SW480 (cell line): Measurements from ENCODE around the gene MORF4L1.
"Not testable (repeated sequence)": the region's sequence is repeated elsewhere in the genome, so short reads cannot be mapped to it uniquely, and the experiment has no call there.

Source experiments
- DNase-seq: peaks from one replicate; pipeline ENCODE4 v3.0.0-alpha.2; 2016; ENCODE audit warnings: low spot score

MORF4L1 gene

GRCh38 chr15:78859971-78860719 is 12.5 kb upstream of the MORF4L1 start:
- DNase-seq, result peak; percentile 88

DNA sequence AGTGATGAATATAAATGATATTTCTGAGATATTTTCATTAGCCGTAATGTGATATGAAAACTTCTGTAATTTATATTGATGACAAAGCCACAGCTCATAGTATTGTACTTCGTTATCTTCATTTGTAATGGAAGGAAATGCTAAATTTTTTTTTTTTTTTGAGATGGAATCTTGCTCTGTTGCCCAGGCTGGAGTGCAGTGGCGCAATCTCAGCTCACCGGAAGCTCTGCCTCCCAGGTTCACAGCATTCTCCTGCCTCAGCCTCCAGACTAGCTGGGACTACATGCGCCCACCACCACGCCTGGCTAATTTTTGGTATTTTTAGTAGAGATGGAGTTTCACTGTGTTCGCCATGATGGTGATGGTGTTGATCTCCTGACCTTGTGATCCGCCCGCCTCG is 7.1 kb upstream of the MORF4L1 start:
- DNase-seq, result not testable (repeated sequence)

DNA sequence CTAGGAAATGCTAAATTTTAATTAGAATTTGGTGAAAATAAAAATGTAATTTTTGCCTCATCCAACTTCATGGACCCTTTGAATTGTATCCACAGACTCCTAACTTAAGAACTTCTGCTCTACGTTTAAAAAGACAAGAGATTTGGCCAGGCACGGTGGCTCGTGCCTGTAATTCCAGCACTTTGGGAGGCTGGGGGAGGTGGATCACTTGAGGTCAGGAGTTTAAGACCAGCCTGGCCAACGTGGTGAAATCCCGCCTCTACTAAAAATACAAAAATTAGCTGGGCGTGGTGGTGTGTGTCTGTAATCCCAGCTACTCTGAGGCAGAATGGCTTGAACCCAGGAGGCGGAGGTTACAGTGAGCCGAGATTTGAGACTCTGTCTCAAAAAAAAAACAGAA is 6.7 kb upstream of the MORF4L1 start:
- not testable (repeated sequence) for DNase-seq

DNA sequence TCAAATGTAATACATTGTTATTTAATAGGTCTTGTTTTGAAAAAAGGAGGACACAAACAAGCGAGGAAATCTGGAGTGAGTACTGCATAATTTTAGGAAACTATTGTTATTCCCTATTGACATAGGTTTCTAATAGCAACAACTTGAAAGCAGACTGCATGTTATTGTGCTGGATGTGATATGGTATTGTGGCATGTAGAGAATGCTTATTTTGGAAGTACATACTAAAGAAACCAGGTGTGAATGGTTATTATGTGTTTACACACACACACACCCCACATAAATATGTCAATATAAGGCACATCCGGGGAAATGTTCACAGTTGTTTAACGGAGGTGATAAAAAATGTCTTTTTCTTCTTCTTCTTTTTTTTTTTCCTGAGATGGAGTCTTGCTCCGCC is 5.9 kb upstream of the MORF4L1 start:
- DNase-seq, result no peak

GRCh38 chr15:78868366-78868765 is 4.3 kb upstream of the MORF4L1 start:
- DNase-seq, result no peak

DNA sequence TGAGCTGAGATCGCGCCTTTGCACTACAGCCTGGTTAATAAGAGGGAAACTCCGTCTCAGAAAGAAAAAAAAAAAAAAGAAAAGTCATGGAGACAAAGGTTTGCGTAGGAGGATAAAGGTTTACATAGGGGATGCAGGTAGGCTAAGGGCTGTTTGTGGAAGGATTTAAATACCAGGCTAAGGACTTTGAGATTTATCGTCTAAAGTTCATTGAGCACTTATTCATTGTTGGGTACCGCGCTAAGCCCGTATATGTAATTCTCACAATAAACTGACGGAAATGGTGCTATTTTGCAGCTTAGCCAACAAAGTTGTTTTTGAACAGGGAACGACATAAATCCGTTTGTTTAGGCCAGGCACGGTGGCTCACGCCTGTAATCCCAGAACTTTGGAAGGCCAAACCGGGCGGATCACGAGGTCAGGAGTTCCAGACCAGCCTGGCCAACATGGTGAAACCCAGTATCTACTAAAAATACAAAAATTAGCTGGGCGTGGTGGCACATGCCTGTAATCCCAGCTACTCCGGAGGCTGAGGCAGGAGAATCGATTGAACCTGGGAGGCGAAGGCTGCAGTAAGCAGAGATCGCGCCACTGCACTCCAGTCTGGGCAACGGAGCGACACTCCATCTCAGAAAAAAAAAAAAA is 1.1 kb upstream of the MORF4L1 start:
- not testable (repeated sequence) for DNase-seq

- DNase-seq, result peak; percentile 90
Observed at GRCh38 chr15:78872972-78873792, 492 bp downstream of the MORF4L1 start.

DNA sequence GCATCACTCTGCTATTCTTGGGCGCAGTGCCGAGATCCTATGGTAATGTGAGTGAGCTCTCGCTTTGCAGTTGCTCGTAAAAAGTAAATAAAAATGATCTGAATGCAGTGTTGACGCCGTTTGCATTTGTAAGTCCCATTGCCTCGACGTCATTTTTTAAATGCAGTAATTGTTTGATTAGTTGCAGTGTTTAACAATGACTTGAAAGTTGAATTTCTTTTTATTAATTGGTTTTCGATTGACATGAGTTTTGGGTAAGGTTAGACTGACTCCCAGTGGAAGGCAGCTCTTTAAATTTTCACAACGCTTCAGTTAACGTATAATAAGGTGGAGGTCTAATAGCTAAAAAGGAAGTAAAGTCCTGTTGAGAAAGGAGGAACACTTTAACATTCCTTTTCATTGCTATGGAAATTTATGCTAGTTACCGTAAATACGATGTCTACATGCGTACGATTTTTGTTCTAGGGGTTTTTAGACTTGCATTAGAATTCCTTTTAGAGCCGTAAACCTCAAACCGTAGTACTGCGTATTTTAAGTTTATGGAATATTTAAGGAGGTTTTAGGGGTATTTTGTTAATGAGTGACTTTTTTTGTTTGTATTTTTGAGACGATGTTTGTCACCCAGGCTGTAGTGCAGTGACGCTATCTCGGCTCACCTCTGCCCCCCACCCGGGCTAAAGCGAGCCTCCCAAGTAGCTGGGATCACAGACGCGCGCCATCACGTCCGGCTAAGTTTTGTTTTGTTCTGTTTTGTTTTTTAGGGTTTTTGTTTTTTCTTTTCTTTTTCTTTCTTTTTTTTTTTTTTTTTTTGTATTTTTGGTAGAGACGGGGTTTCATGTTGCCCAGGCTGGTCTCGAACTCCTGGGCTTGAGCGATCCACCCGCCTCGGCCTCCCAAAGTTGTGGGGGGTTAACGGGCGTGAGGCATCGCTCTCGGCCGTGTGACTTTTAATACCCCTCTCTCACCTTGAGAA is 1.4 kb downstream of the MORF4L1 start:
- DNase-seq, result peak; percentile 43

- DNase-seq, result no peak
Observed at GRCh38 chr15:78875107-78875914, 2.6 kb downstream of the MORF4L1 start.

- DNase-seq, result not testable (repeated sequence)
Observed at GRCh38 chr15:78876954-78877353, 4.3 kb downstream of the MORF4L1 start.

GRCh38 chr15:78878356-78878755 is 5.7 kb downstream of the MORF4L1 start:
- no peak for DNase-seq

DNA sequence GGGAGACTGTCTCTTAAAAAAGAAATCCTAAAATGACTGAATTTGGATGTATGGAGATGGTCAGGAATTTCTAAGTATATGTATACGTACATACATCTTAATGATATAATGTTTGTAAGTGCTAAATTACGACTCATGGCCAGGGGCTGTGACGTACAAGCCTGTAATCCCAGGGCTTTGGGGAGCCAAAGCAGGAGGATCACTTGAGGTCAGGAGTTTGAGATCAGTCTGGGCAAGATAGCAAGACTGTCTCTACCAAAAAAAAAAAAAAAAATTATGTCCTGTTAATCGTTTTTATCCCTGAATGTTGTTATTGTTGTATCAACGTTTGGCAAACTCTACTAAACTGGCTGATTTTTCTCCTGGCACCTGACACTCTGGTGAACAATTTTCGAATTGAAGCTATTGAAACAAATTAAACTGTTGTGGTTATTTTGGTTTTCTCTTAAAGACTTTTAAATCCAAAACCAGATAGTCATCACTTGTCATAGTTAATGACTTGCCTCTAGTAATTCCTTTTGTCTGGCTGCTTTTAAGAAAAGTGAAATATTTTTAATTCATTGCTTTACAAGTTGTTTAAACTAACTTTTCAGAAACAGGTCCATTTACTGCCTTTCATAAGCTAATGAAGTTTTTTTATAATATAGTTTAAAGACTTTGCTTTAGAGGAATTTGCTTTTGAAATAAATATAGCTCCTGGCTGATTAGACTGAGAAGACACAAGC is 7.0 kb downstream of the MORF4L1 start:
- no peak for DNase-seq

DNA sequence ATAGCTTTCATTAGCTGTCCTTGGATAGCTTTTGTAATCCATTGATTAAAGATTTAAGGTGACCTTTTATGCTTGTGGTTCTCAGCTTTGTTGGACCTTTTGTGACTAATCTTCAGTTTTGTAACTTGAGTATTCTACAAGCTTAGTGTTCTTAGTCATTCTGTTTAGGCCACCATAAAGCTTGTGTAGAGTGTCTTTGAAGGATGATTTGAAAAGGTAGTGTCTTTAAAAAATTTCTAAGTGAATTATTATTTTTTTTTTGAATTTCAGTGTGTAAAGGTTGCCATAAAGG is 7.5 kb downstream of the MORF4L1 start:
- no peak for DNase-seq

GRCh38 chr15:78880813-78881212 is 8.1 kb downstream of the MORF4L1 start:
- no peak for DNase-seq

DNA sequence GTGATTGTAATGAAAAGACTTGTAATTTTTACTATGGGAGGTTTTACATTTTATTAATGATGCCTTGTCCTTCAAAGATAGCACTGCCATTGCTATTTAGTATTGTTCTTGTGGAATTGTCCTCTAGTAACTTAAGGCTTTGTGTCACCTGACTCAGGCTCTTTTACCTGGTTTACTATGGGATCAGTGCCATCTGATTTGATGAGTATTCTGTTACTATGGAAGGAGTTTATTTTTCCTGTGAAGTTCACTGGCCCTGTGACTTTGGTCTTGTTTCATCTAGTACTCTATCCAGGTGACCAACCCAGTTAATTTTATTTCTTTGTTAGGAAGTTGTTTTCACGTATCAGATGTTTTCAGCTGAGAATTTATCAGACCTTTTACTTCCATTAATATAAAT is 9.0 kb downstream of the MORF4L1 start:
- no peak for DNase-seq

GRCh38 chr15:78889000-78889399 is 16.3 kb downstream of the MORF4L1 start:
- no peak for DNase-seq

DNA sequence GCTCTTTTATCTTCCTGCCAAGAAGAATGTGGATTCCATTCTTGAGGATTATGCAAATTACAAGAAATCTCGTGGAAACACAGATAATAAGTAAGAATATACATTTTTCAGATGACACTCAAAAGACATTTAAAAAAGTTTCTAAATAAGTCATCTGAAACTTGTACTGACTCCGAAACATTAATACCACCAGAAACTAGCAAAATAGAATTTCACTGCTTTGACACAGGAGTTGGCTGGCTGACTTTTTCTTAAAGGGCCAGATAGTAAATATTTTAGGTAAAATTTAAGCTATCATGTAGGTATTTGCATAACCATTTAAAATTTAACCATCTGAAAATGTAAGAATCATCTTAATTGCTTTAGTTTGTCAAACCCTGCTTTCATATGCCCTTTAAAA is 20.8 kb downstream of the MORF4L1 start:
- no peak for DNase-seq

- DNase-seq, result no peak
Observed at GRCh38 chr15:78895471-78895870, 22.8 kb downstream of the MORF4L1 start.

- no peak for DNase-seq
Observed at GRCh38 chr15:78898540-78898939, 25.9 kb downstream of the MORF4L1 start.

GRCh38 chr15:78900819-78901533 is 28.3 kb downstream of the MORF4L1 start:
- DNase-seq, result not testable (repeated sequence)
